Ectodermal cell (in vitro differentiated cells): ENCODE data around the gene MAPKAPK2.
"Not testable (repeated sequence)": the region's sequence is repeated elsewhere in the genome, so short reads cannot be mapped to it uniquely, and the experiment has no call there.

Experiments used
- H3K27ac ChIP-seq: 2 replicates; pipeline ENCODE4 v1.7.0; 2013; ENCODE audit warnings: mild to moderate bottlenecking, low read depth, low read length; ENCODE audit not compliant: insufficient read depth, poor library complexity, severe bottlenecking
- H3K27me3 ChIP-seq: 2 replicates; pipeline ENCODE4 v1.7.0; 2013; ENCODE audit warnings: mild to moderate bottlenecking, low read length; ENCODE audit not compliant: insufficient read depth, control insufficient read depth, poor library complexity, severe bottlenecking
- H3K36me3 ChIP-seq: one replicate; pipeline ENCODE4 v1.7.0; 2013; ENCODE audit warnings: low read length; ENCODE audit not compliant: control insufficient read depth, insufficient read depth
- H3K4me1 ChIP-seq: one replicate; pipeline ENCODE4 v1.7.0; 2013; ENCODE audit warnings: low read length; ENCODE audit not compliant: control insufficient read depth, insufficient read depth
- H3K4me3 ChIP-seq: 2 replicates; pipeline ENCODE4 v1.7.0; 2013; ENCODE audit warnings: low read depth, low read length, control low read depth; ENCODE audit not compliant: insufficient read depth
- H3K9me3 ChIP-seq: 2 replicates; pipeline ENCODE4 v1.7.0; 2013; ENCODE audit warnings: mild to moderate bottlenecking, low read length, moderate library complexity; ENCODE audit not compliant: control insufficient read depth
- WGBS, 2 experiments: methylation state at CpG; one replicate each; pipeline ENCODE4 v1.1.7; 2013; ENCODE audit warnings: missing lambda C conversion rate in 2 of 2; 5-methylcytosine and 5-hydroxymethylcytosine counted together

MAPKAPK2 gene

GRCh38 chr1:206769304-206769731, 84.6 kb downstream of the MAPKAPK2 start:
- Histone ChIP-seq H3K27ac (no peak overlapping the region), H3K4me3 (no peak overlapping the region), H3K9me3 (no peaks in the 10 kb centered on the region), H3K27me3 (no peaks in the 10 kb centered on the region), H3K36me3 (no peaks in the 10 kb centered on the region), H3K4me1 (peaks cover 12% of the 10 kb centered on the region)
- WGBS, 2 experiments, result 87 to 88% methylated on average over 7 of the region's 7 CpGs

GRCh38 chr1:206770531-206771337, 86.0 kb downstream of the MAPKAPK2 start, which contains the start of gene IL19:
Gene IL19 (plus strand): TSS chr1:206770773. CDS start chr1:206836663, 65,890 bp downstream.
- Histone ChIP-seq H3K4me1 (peaks cover 12% of the 10 kb centered on the region), H3K4me3 (no peak within 1 kb of the TSS), H3K27ac (no peak within 1 kb of the TSS), H3K36me3 (no peaks in the 10 kb centered on the region), H3K9me3 (no peaks in the 10 kb centered on the region), H3K27me3 (no peaks in the 10 kb centered on the region)
- 75 to 76% methylated on average over 9 of the region's 9 CpGs for WGBS, 2 experiments

- Histone ChIP-seq H3K36me3 (no peaks in the 10 kb centered on the region), H3K27ac (no peak overlapping the region), H3K9me3 (no peaks in the 10 kb centered on the region), H3K4me1 (peaks cover 12% of the 10 kb centered on the region), H3K27me3 (no peaks in the 10 kb centered on the region), H3K4me3 (no peak overlapping the region)
- WGBS, 2 experiments, result 86 to 91% methylated on average over 4 of the region's 4 CpGs
Observed at GRCh38 chr1:206771338-206771692, 86.6 kb downstream of the MAPKAPK2 start.

- Histone ChIP-seq H3K36me3 (no peaks in the 10 kb centered on the region), H3K4me1 (peaks cover 12% of the 10 kb centered on the region), H3K27ac (no peak within 1 kb of the TSS), H3K9me3 (no peaks in the 10 kb centered on the region), H3K27me3 (no peaks in the 10 kb centered on the region), H3K4me3 (no peak within 1 kb of the TSS)
- WGBS, 2 experiments, result 95 to 97% methylated on average over 8 of the region's 8 CpGs
Observed at GRCh38 chr1:206772243-206772937, 87.7 kb downstream of the MAPKAPK2 start, which contains the start of gene IL10. Gene IL10 (minus strand): TSS chr1:206772494. CDS start chr1:206772435, 59 bp downstream.

GRCh38 chr1:206774093-206774492, 89.4 kb downstream of the MAPKAPK2 start:
- Histone ChIP-seq H3K27ac (no peak overlapping the region), H3K4me3 (no peak overlapping the region), H3K4me1 (peaks cover 12% of the 10 kb centered on the region), H3K27me3 (no peaks in the 10 kb centered on the region), H3K9me3 (no peaks in the 10 kb centered on the region), H3K36me3 (no peaks in the 10 kb centered on the region)
- WGBS, 2 experiments, result 87 to 88% methylated on average over 3 of the region's 3 CpGs

GRCh38 chr1:206776229-206776628, 91.5 kb downstream of the MAPKAPK2 start:
- Histone ChIP-seq H3K4me1 (no peaks in the 10 kb centered on the region), H3K9me3 (no peaks in the 10 kb centered on the region), H3K4me3 (no peak overlapping the region), H3K36me3 (no peaks in the 10 kb centered on the region), H3K27me3 (no peaks in the 10 kb centered on the region), H3K27ac (no peak overlapping the region)
- 87 to 94% methylated on average over 3 to 4 of the region's 4 CpGs for WGBS, 2 experiments

GRCh38 chr1:206778031-206778430, 93.3 kb downstream of the MAPKAPK2 start:
- no peaks in the 10 kb centered on the region for H3K9me3 ChIP-seq

GRCh38 chr1:206778911-206779310, 94.2 kb downstream of the MAPKAPK2 start:
- H3K27me3 ChIP-seq, H3K9me3 ChIP-seq, H3K36me3 ChIP-seq, H3K4me1 ChIP-seq, H3K4me3 ChIP-seq, H3K27ac ChIP-seq: not testable (repeated sequence)
- WGBS, 2 experiments, result 91 to 95% methylated on average over 6 of the region's 6 CpGs

More at GRCh38 chr1:206778031-206778430, 93.3 kb downstream of the MAPKAPK2 start:
- no peaks in the 10 kb centered on the region for H3K36me3 ChIP-seq
- H3K4me3 ChIP-seq, result no peak overlapping the region
- 80% methylated on average over 7 of the region's 7 CpGs for WGBS, 2 experiments
- no peak overlapping the region for H3K27ac ChIP-seq
- no peaks in the 10 kb centered on the region for H3K4me1 ChIP-seq
- no peaks in the 10 kb centered on the region for H3K27me3 ChIP-seq

- Histone ChIP-seq H3K4me3 (no peak overlapping the region), H3K27ac (no peak overlapping the region), H3K4me1 (no peaks in the 10 kb centered on the region), H3K27me3 (no peaks in the 10 kb centered on the region), H3K9me3 (no peaks in the 10 kb centered on the region), H3K36me3 (no peaks in the 10 kb centered on the region)
- WGBS, 2 experiments, result 82 to 88% methylated on average over 2 of the region's 2 CpGs
Observed at GRCh38 chr1:206779638-206780037, 94.9 kb downstream of the MAPKAPK2 start.

GRCh38 chr1:206782448-206782847, 97.7 kb downstream of the MAPKAPK2 start:
- WGBS, 2 experiments, result 91 to 95% methylated on average over 2 of the region's 2 CpGs
- Histone ChIP-seq H3K36me3 (no peaks in the 10 kb centered on the region), H3K4me1 (no peaks in the 10 kb centered on the region), H3K4me3 (no peak overlapping the region), H3K27me3 (no peaks in the 10 kb centered on the region), H3K9me3 (no peaks in the 10 kb centered on the region), H3K27ac (no peak overlapping the region)
